Measurements from ENCODE around the gene CCDC106. TPM values are rescaled to one million over a fixed set of nuclear protein-coding genes. Genes with fewer than 3 reads are reported as not detected.

Gene CCDC106
- total RNA-seq, 4 donors from 2014 or later, result 3.7 to 15.1 (median 8.4) TPM

- H3K9me3 ChIP-seq, result no peaks in the 10 kb centered on the region
- no peak for TF ChIP-seq POLR2AphosphoS5 (IDR thresholded peaks at IDR 0.05)
- no peak for DNase-seq
- H3K36me3 ChIP-seq, result peaks cover 0 to 45% (median 22%) of the 10 kb centered on the region in 4 donors
- H3K27ac ChIP-seq, result no peak overlapping the region
- in situ Hi-C loops (cut with MboI; ENCODE audit: low pct_ligation_motif_present in 1 of 4, low pct_unique_long_range_greater_than_20kb in 1 of 4, low sequenced_read_pairs in 3 of 4), result no loop called here
- intact Hi-C loops (cut with DNase I; ENCODE audit: low total_unique reads), result no loop called here
- H3K27me3 ChIP-seq, result no peaks in the 10 kb centered on the region
- H3K4me1 ChIP-seq, result peaks cover 29 to 37% (median 32%) of the 10 kb centered on the region in 4 donors
- 83% methylated on average over 16 of the region's 16 CpGs; no CpG with 5 or more reads in 1 of the 2 donors for WGBS, 2 donors (ENCODE audit: low coverage in 1 of 2)
- H3K4me3 ChIP-seq, result no peak overlapping the region
These were observed 13.0 kb downstream of the CCDC106 start for GRCh38 chr19:55660991-55661390.

- no peaks in the 10 kb centered on the region for H3K27me3 ChIP-seq
- in situ Hi-C loops (cut with MboI; ENCODE audit: low pct_ligation_motif_present in 1 of 4, low pct_unique_long_range_greater_than_20kb in 1 of 4, low sequenced_read_pairs in 3 of 4), result no loop called here
These were observed 13.8 kb downstream of the CCDC106 start for GRCh38 chr19:55661826-55662225.

GRCh38 chr19:55663846-55664536, 16.0 kb downstream of the CCDC106 start:
- WGBS, 2 donors (ENCODE audit: low coverage in 1 of 2), result 88 to 100% methylated on average over 4 to 20 of the region's 20 CpGs
- in situ Hi-C loops (cut with MboI; ENCODE audit: low pct_ligation_motif_present in 1 of 4, low pct_unique_long_range_greater_than_20kb in 1 of 4, low sequenced_read_pairs in 3 of 4) (no loop called here), intact Hi-C loops (cut with DNase I; ENCODE audit: low total_unique reads) (no loop called here)
- Histone ChIP-seq H3K4me3 (no peak overlapping the region), H3K27ac (no peak overlapping the region), H3K27me3 (no peaks in the 10 kb centered on the region), H3K9me3 (no peaks in the 10 kb centered on the region), H3K4me1 (peaks cover under 1 to 10% (median 6%) of the 10 kb centered on the region in 4 donors), H3K36me3 (peaks cover 0 to 62% (median 30%) of the 10 kb centered on the region in 4 donors)
- TF ChIP-seq CTCF (IDR thresholded peaks at IDR 0.05) (no peak), EP300 (IDR thresholded peaks at IDR 0.05; ENCODE audit: low read depth) (no peak), POLR2A (IDR thresholded peaks at IDR 0.05) (no peak), POLR2AphosphoS5 (IDR thresholded peaks at IDR 0.05) (no peak)
- DNase-seq, result no peak

More at GRCh38 chr19:55661826-55662225, 13.8 kb downstream of the CCDC106 start:
- Histone ChIP-seq H3K9me3 (no peaks in the 10 kb centered on the region), H3K4me1 (peaks cover 21 to 29% (median 25%) of the 10 kb centered on the region in 4 donors), H3K4me3 (no peak overlapping the region), H3K36me3 (peaks cover 0 to 52% (median 23%) of the 10 kb centered on the region in 4 donors), H3K27ac (no peak overlapping the region)
- intact Hi-C loops (cut with DNase I; ENCODE audit: low total_unique reads), result no loop called here
- DNase-seq, result no peak
- TF ChIP-seq EP300 (IDR thresholded peaks at IDR 0.05; ENCODE audit: low read depth), result no peak
- TF ChIP-seq POLR2A (IDR thresholded peaks at IDR 0.05), result no peak
- TF ChIP-seq CTCF (IDR thresholded peaks at IDR 0.05), result no peak
- TF ChIP-seq POLR2AphosphoS5 (IDR thresholded peaks at IDR 0.05), result no peak
- WGBS, 2 donors (ENCODE audit: low coverage in 1 of 2), result 67 to 72% methylated on average over 5 to 7 of the region's 7 CpGs

- WGBS, 2 donors (ENCODE audit: low coverage in 1 of 2), result 87% methylated on average over 12 of the region's 12 CpGs; no CpG with 5 or more reads in 1 of the 2 donors
- Histone ChIP-seq H3K36me3 (peaks cover 0 to 68% (median 35%) of the 10 kb centered on the region in 4 donors), H3K27ac (no peak overlapping the region), H3K27me3 (no peaks in the 10 kb centered on the region), H3K4me1 (peaks cover 0 to 5% (median 1%) of the 10 kb centered on the region in 4 donors), H3K4me3 (no peak overlapping the region), H3K9me3 (no peaks in the 10 kb centered on the region)
- no peak for TF ChIP-seq POLR2A (IDR thresholded peaks at IDR 0.05)
- TF ChIP-seq CTCF (IDR thresholded peaks at IDR 0.05), result no peak
- TF ChIP-seq EP300 (IDR thresholded peaks at IDR 0.05; ENCODE audit: low read depth), result no peak
- no peak for TF ChIP-seq POLR2AphosphoS5 (IDR thresholded peaks at IDR 0.05)
- in situ Hi-C loops (cut with MboI; ENCODE audit: low pct_ligation_motif_present in 1 of 4, low pct_unique_long_range_greater_than_20kb in 1 of 4, low sequenced_read_pairs in 3 of 4) (no loop called here), intact Hi-C loops (cut with DNase I; ENCODE audit: low total_unique reads) (no loop called here)
- no peak for DNase-seq
These were observed 18.5 kb downstream of the CCDC106 start for GRCh38 chr19:55666343-55667005.

Measured in transverse colon (tissue), 4 donors.